COR-L47 (cell line): Measurements from ENCODE around the gene HPSE2.
"Not testable (repeated sequence)": the region's sequence is repeated elsewhere in the genome, so short reads cannot be mapped to it uniquely, and the experiment has no call there.

Source experiments
- DNase-seq: peaks from one replicate; lab custom pipeline; 2025; lab: John Stamatoyannopoulos, UW

Gene HPSE2

DNA sequence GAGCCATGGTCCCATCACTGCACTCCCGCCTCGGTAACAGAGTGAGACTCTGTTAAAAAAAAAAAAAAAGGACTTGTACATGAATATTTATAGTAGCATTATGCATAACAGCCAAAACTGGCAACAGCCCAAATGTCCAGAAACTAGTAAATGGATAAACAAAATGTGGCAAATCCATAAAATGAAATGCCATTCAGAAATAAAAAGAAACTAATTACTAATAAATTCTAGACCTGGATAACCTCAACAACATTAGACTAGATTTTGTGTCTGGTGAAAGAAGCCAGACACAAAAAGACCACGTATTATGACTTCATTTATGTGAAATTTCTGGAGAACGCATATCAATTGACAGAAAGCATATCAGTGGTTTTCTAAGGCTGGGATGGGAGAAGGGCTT is 74.5 kb downstream of the HPSE2 start:
- DNase-seq = no peak

DNA sequence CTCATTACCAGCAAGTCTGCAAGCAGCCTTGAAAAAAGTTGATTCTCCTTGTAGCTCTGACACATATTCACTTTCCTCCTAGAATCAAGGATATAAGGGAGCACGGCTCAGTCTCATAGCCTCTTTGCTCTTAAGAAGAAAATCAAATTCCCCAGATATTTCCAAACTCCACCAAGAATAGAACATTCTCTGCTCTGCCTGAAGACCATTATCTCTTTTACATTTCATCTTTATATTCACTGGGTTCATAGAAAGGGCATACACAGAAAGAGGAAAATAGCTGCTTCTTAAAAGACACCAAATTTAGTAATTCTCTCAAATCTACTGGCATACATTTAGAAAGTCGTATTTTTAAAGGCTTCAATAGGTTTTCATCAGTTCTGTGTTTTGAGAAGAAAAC is 92.0 kb downstream of the HPSE2 start:
- no peak for DNase-seq

DNA sequence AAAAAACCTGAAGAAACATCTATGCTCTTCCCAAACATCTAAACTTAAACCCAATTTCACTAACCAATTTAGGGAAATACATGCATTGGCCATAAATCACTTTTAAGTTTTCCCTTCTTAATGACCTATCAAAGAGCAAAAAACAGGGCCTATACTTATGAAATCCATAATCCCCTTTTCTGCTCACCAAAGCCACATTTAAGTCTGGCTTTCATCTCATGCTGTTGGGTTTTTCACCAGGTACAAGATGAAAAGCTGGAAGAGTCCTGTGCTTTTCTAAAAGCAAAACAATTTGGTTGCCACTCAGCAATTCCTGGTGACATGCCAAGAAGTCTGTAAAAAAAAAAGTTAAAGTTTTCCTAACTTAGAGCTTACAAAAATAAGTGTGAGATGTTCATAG is 92.6 kb downstream of the HPSE2 start:
- no peak for DNase-seq

DNA sequence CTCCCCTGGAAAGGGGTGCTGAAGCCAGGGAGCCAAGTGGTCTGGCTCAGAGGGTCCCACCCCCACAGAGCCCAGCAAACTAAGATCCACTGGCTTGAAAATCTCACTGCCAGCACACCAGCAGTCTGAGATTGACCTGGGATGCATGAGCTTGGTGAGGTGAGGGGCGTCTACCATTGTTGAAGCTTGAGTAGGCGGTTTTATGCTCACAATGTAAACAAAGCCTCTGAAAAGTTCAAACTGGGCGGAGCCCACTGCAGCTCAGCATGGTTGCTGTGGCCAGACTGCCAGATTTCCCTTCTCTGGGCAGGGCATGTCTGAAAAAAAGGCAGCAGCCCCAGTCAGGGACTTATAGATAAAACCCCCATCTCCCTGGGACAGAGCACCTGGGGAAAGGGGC is 102.8 kb downstream of the HPSE2 start:
- DNase-seq = not testable (repeated sequence)

DNA sequence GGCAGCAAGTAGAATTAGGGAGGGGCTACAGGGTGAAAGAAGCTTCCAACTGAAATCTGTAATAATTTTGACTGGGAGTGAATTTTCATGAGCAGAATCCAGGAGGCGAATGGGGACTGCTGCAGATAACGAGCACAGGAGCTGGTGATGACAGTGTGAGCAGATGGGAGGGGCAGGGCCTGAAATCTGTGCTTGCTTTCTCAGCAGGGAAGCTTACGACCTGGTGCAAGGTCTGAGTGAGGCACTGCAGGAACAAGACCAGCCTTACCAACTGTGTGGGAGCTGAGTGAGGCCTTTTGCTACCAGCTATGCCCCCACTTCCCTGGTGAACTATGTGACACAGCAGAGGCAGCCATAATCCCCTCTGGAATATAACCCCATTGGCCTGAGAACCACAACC is 109.8 kb downstream of the HPSE2 start:
- no peak for DNase-seq

DNA sequence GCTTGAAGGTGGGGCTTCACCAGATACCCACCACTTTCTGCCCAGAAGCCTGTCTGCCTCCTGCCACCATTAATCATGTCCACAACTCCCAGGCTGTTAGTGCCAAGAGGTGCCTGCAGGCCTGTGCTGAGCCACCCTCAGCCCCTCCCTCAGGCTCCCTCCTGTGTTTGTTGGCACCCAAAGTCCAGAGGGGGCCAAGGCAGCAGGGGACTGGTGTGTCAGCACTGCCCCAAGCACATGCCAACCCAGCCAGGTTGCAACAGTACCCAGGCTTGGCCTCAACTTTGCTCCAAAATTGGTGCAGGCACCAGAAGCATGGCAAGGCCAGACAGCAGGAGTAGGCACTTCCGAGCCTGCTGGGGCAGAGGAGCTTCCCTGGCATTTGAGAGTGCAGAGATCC is 111.3 kb downstream of the HPSE2 start:
- no peak for DNase-seq

DNA sequence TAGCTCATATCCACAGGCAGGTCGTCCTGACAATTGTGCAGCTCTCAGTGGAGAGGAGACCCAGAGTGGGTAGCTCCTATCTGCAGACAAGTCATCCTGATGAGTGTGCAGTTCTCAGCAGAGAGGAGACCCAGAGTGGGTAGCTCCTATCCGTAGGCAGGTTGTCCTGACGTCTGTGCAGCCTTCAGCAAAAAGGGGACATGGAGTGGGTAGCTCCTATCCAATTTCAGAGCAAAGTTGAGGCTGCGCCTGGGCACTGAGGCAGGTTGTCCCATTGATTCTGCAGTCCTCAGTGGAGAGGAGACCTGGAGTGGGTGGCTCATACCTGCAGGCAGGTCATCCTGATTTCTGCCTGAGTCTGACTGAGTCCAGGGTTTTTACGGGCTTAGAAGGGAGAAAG is 111.8 kb downstream of the HPSE2 start:
- no peak for DNase-seq

DNA sequence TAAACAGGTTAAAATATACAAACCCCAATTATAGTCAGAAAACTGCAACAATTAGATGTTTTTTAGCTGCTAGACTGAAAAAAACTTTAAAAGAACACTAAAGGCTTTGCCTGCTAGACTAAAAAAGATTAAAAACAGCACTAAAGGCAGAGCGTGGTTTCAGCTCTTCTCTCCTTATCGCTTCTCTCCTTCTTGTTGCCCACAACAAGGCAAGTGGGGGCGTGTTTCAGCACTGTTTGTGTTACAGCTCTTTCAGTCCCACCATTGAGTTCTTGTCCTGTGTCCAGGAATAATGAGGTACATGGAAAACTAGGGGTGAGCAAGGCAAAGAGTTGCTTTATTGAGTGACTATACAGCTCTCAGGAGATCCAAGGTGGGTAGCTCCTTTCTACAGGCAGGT is 112.3 kb downstream of the HPSE2 start:
- no peak for DNase-seq

DNA sequence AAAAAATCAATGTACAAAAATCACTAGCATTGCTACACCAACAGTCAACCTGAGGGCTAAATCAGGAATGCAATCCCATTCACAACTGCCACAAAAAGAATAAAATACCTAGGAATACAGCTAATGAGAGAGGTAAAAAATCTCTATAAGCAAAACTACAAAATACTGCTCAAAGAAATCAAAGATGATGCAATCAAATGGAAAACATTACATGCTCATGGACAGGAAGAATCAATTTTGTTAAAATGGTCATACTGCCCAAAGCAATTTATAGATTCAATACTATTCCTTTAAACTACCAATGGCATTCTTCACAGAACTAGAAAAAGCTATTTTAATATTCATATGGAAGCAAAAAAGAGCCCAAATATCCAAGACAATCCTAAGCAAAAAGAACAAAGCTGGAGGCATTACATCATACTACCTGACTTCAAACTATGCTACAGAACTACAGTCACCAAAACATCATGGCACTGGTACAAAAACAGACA is 116.3 kb downstream of the HPSE2 start:
- DNase-seq = no peak

DNA sequence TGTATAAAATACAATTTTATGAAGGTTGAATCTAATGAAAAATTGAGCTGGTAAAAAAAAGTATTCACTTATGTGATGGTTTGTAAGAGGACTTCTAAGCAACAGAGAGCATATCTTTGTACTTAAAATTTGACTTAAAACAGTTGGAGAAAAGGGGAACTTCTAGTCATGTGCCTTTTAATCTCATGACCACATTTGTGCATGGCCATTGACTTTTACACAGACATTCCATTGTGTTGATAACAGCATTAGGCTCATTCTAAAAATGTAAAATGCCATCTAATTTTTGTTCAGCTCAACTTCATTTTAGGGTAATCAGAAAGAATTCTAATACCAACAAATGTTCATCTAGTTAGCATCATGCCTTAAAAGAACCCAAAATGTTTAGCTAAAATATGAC is 119.9 kb downstream of the HPSE2 start:
- DNase-seq = no peak

DNA sequence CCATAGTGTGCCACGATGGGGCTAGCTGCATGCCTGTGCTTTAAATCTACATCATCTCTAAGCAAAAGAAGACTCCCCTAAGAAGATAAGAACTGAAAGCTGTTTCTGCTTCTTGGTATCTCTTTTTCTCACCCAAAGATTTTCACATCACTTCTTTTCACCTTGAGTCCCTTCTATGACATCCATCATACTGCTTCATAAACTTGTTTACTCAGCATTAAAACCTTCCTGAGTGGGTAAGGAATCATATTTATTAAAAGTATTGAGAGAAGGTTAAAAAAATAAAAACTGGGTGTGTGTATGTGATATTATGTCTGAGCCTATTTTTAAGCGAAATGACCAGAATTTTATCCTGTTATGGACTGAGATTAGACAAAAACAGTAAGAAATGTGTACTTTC is 150.3 kb downstream of the HPSE2 start:
- DNase-seq = no peak

DNA sequence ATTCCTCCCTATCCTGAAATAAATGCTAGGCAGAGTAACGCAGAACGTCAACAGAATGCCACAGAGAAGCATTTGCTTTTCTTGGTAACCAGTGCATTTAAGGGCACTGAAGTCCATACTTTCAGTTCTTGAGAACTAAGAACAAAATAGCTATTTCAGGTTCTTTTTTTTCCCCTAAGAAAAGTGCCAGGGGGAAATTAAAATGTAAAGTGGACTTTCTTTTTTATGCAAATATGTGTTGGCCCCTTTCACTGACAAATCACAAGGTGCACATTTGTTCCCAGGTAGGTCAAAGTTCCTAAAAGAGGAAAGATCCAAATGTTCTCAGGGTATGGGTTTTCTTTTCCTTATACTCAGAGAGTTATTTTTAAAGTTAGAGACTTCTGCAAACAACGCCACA is 151.5 kb downstream of the HPSE2 start:
- no peak for DNase-seq

DNA sequence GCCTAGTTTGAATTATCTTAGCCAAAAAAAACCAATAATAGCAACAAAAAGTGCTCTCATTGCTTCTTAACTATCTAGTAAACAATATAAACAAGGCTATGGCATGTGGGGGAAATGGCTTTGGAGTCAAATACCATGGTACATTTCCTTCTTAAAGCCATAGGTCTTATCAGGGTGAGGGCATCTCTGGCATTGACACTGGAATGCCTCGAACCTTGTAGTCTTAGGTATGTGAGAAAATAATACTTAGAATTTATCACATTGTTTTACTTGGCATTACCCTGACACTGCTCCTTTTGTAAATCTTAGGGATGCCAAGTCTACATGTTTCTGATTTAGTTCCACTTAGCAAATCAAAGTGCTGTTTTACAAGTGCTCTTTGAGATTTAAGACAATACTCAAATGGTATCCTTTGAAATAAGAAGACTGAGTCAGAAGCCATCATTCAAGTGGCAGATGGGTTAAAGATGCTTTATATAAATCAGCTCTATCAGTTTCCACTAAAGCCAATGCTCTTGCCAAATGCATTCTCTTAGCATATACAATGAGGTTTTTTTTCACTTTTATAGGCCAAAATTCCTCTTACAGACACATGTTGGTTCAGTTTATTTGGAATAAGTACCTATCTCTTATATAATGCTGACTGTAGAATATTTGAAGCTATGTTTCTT is 155.2 kb downstream of the HPSE2 start:
- DNase-seq = no peak

DNA sequence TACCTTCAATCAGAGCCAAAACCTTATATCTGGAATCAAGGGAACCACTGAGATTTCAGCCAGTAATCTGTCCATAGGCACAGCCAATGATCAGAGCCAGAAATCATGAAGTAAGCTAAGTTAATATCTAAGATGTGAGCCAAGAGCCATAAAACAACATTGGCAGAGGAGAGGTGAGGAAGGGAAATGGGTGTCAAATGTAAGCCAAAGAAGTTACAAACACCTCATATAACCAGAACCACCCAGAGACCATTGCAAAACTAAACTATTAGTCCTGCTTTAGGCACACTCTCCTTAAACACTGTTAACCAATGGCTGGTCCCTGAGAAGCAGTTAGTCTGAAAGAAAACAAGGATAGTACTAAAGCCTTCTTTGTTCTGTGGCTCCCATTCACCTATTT is 173.1 kb downstream of the HPSE2 start:
- no peak for DNase-seq

DNA sequence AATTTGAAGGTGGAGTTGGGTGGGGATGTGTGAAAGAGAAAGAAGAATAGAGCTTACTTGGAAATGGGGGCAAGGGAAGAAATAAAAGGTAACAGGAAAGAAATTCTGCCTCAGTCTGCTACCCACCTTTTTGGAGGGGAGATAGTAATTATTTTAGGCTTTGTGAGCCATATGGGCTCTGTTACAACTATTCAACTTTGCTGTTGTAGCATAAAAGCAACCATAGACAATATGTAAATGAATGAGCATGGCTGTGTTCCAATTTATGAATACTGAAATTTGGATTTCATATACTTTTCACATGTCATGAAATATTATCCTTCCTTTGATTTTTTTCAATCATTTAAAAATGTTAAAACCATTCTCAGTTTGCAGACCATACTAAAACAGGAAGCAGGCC is 176.9 kb downstream of the HPSE2 start:
- DNase-seq = no peak

DNA sequence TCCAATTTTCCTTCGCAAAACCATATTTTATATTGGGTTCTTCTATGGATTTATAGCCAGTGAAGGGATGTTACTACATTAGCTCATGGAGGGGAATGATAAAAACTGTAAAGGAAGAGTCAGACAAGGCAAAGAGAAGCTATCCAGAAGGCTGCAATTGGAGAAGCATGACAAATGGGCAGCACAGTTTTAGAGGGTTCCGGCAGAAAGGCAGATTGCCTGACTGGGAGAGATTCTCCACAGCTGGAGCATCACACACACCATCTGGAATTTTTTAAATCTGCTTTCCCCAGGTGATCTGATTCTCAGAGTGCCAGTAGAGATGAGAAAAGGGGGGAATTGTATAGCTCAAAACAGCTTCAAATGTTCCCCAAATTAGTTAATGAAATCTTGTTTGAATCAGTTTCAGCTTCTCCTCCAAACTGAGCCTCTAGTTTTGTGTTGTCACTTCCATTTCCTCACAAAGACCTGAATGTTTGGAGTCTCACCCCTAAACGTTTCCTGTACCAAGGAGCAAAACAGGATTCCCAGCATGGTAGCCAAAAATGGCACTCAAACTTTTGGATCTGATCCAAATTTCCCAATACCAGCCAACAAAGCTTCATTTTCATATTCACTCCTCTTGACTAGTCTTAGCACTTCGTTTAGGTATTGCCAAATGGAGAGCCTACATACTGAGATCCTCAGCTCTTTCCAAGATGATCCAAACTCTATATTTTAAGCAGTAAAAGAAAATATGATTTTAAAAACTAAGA is 177.5 kb downstream of the HPSE2 start:
- no peak for DNase-seq

DNA sequence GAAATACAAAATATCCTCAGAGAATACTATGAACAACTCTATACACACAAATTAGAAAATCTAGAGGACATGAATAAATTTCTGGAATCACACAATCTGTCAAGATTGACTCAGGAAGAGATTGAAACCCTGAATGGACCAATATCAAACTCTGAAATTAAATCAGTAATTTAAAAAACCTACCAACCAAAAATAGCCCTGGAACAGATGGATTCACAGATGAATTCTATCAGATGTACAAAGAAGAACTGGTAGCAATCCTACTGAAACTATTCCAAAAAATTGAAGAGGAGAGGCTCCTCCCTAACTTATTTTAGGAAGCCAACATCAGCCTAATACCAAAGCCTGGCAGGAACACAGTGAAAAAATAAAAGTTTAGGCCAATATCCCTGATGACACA is 190.0 kb downstream of the HPSE2 start:
- DNase-seq = no peak

DNA sequence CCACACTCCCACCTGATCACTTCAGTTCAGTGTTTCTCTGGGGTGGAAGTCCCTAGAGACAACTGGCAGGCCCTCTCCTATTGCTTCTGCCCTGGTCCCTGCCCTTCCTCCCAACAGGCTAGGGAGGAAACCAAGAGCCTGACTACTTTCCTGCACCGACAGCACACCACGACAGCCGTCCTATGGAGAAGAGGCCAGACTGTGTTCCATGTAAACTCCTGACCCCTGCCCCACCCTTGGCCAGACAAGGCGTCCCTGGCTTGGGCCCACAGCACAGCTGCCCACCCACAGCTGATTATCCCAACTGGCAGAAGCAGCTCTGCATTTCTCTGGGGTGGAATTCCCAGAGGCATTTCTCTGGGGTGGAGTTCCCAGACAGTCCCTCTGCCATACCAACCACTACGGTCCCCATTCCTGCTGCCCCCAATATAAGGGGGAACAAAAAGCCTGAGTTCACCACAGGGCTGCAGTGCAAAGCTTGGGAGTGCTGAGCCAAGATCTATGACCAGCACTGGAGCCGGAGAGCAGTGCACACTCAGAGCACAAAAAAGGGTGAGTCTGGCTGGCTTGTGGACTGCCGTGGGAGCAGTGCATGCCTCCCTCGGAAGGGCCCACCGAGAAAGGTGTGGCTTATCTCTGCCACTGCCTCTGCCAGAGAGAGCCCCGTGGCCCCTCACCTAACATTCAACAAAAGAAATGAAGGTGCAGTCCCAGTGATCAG is 193.4 kb downstream of the HPSE2 start:
- no peak for DNase-seq

DNA sequence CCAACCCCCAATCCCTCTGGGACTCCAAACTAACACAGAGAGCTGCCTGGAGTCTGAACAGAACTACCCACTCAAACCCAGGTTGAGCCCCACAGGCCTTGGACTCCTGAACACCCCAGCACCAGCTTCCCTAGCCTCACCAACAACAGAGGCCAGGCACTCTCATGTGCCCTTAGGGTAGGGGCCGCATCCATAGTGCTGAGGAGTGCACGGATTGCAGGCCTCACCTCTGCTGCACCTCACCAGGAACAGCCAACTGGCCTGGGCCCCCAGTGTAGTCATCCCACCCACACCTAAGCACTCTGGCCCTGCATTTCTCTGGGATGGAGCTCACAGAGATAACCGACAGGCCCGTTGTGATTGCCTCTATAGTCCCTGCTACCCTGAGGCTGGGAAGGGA is 194.2 kb downstream of the HPSE2 start:
- DNase-seq = no peak

DNA sequence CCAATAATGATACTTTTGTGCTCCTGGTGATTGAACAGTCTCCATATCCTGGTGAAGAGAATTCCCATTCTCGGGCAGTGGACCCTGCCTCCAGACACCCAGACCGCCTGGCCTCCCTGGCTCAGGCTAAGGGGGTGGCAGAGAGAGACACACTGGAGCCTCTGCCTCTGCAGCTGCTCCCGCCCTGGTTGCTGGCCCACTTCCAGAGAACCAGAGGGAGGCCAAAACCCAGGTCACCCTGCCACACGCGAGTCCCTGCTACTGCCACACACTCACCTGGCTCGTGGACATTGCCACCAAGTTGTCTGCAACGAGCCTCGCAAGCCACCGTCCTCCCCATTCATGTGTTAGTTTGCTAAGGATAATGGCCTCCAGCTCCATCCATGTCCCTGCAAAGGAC is 221.8 kb downstream of the HPSE2 start:
- DNase-seq = no peak

DNA sequence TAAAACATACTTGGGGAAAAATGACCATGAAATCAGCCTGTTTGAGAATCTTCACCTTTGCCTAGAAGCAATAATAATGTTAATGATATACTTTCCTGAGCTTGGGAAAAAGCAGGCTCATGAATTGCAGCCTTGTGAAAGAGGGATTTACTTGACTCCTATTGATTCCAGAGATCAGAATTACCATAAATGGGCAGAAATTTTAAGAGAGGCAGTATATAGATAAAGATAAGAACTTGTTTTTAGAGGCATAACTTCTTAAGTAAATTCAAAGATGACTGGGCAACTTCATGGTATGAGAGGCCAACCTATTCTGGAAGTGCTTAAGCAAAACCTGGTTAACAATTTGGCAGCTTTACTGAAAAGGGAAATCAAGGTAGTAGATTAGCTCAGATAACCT is 225.4 kb downstream of the HPSE2 start:
- DNase-seq = no peak

DNA sequence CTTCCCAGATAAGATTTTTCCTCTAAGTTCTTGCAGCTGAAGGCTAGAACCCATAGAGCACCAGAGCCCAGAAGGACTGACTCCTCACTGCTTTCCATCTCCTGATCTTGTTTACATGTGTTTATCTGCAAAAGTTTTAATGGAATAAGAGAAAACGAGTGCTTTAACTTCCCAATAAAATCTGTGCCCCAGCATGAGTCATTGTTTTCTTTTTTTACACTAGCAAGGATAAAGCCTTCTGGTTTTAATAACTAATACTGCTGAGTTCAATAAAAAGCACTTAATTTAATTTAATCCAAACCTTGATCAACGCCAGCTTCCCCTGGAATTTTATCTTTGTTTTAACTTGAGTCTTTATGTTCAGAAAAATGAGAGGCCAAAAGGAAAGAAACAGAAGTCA is 227.6 kb downstream of the HPSE2 start:
- no peak for DNase-seq

DNA sequence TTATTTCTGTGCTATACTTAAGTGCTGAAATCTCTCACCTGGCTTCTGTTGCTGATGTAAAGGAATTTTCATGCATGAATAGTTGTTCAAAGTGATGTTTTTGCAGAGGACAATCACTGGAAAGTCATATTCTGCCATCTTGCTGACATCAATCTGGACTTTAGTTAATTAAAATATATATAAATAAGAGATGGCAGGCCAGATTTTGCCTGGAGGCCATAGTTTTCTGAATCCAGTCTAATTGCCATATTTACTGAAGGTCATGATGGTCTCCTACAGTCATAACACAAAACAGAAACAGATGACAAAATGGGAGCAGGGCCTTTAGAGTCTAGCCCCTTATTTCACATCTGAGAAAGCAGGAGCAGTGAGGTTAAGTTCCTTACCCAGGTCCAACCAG is 228.2 kb downstream of the HPSE2 start:
- no peak for DNase-seq
